Smooth muscle cell (in vitro differentiated cells): ENCODE results near the gene ERICH6. TPM values are rescaled to one million over a fixed set of nuclear protein-coding genes. Genes with fewer than 3 reads are reported as not detected.

Source experiments
- DNase-seq: peaks from one replicate; lab custom pipeline; 2025; ENCODE audit not compliant: unreplicated experiment; lab: John Stamatoyannopoulos, UW
- H2AFZ ChIP-seq: fragments of 200-600 bp; sonication (generic); 2 replicates; pipeline ENCODE4 v1.6.0; 2016; ENCODE audit warnings: antibody characterized with exemption, low read depth, mild to moderate bottlenecking
- H3F3A ChIP-seq: fragments of 200-600 bp; sonication (generic); 2 replicates; pipeline ENCODE4 v1.6.0; 2017; ENCODE audit warnings: antibody characterized with exemption, low read depth
- H3K27ac ChIP-seq: fragments of 200-600 bp; sonication (generic); 2 replicates; pipeline ENCODE4 v1.5.1; 2016; ENCODE audit warnings: low read depth, mild to moderate bottlenecking
- H3K27me3 ChIP-seq: fragments of 200-600 bp; sonication (generic); 2 replicates; pipeline ENCODE4 v1.6.1; 2016; ENCODE audit warnings: low read depth, mild to moderate bottlenecking
- H3K36me3 ChIP-seq: fragments of 200-600 bp; sonication (generic); 2 replicates; pipeline ENCODE4 v1.5.1; 2016; ENCODE audit warnings: low read depth
- H3K4me1 ChIP-seq: fragments of 200-600 bp; sonication (generic); 2 replicates; pipeline ENCODE4 v1.5.1; 2016; ENCODE audit warnings: low read depth
- H3K4me2 ChIP-seq: fragments of 200-600 bp; sonication (generic); 2 replicates; pipeline ENCODE4 v1.6.0; 2016; ENCODE audit warnings: mild to moderate bottlenecking
- H3K4me3 ChIP-seq: fragments of 200-600 bp; sonication (generic); 2 replicates; pipeline ENCODE4 v1.5.1; 2016; ENCODE audit warnings: mild to moderate bottlenecking
- H3K79me2 ChIP-seq: fragments of 200-600 bp; sonication (generic); 2 replicates; pipeline ENCODE4 v1.6.0; 2016; ENCODE audit warnings: low read depth, mild to moderate bottlenecking
- H3K9ac ChIP-seq: fragments of 200-600 bp; sonication (generic); 2 replicates; pipeline ENCODE4 v1.6.0; 2016; ENCODE audit warnings: low read depth
- H3K9me3 ChIP-seq: fragments of 200-600 bp; sonication (generic); replicated peaks from 2 replicates; pipeline ENCODE4 v1.5.1; 2016; ENCODE audit warnings: low read depth
- H4K20me1 ChIP-seq: fragments of 200-600 bp; sonication (generic); 2 replicates; pipeline ENCODE4 v1.6.0; 2016; ENCODE audit warnings: low read depth
- WGBS: methylation state at CpG from one replicate; pipeline ENCODE4 v1.1.7; 2016; ENCODE audit warnings: low lambda C conversion rate; 5-methylcytosine and 5-hydroxymethylcytosine counted together
- polyA plus RNA-seq: library from polyadenylated mRNA; unstranded; fragments of >200 nt; fragmentation: Nextera tagmentation; extraction: Ambion mirVana; gene quantifications from 2 replicates; pipeline ENCODE4 v1.2.1, GENCODE V29; 2016
- total RNA-seq: library from RNA; depleted of rRNA; stranded (reverse); fragments of >200 nt; gene quantifications from 2 replicates; pipeline ENCODE4 v1.2.3, GENCODE V29; 2014
- TF ChIP-seq, protein P1 (sequence below): fragments of 200-600 bp; sonication (generic); IDR thresholded peaks from 2 replicates; pipeline ENCODE4 v1.5.1; 2017; ENCODE audit warnings: borderline replicate concordance, mild to moderate bottlenecking, antibody characterized with exemption; ENCODE audit not compliant: insufficient read depth, poor library complexity, severe bottlenecking

The ERICH6 gene
- total and polyA plus RNA-seq, 2 experiments from 2014 or later = 0.38 TPM; not detected in 1

DNA sequence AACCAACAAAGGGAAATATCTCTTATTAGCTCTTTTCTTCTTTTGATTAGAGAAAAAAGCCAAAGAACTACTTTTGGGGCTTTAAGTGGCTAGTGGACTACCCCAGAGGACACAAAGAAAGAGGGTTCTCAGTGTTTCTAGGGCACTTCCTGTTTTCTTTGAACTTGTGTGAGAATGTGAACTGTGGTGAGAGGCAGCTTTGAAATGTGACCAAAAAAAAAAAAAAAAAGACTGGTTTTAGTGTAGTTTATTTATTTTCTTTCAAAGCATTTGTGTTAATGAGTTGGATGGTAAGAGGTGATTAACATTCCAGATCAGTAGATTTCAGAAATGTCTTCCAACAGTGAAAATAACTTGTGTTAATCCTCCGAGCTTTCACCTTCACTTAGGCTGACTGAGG lies 68.2 kb downstream of the ERICH6 start:
- H3K4me2 ChIP-seq = no peak overlapping the region
- no peaks in the 10 kb centered on the region for H3K9me3 ChIP-seq
- H3K27ac ChIP-seq = no peak overlapping the region
- no peaks in the 10 kb centered on the region for H3K79me2 ChIP-seq
- no peak overlapping the region for H2AFZ ChIP-seq
- TF ChIP-seq, protein P1, sequence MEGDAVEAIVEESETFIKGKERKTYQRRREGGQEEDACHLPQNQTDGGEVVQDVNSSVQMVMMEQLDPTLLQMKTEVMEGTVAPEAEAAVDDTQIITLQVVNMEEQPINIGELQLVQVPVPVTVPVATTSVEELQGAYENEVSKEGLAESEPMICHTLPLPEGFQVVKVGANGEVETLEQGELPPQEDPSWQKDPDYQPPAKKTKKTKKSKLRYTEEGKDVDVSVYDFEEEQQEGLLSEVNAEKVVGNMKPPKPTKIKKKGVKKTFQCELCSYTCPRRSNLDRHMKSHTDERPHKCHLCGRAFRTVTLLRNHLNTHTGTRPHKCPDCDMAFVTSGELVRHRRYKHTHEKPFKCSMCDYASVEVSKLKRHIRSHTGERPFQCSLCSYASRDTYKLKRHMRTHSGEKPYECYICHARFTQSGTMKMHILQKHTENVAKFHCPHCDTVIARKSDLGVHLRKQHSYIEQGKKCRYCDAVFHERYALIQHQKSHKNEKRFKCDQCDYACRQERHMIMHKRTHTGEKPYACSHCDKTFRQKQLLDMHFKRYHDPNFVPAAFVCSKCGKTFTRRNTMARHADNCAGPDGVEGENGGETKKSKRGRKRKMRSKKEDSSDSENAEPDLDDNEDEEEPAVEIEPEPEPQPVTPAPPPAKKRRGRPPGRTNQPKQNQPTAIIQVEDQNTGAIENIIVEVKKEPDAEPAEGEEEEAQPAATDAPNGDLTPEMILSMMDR = no peak
- H3K36me3 ChIP-seq = no peaks in the 10 kb centered on the region
- H3K4me3 ChIP-seq = no peak overlapping the region
- 72% methylated on average over 1 of the region's 1 CpG for WGBS
- DNase-seq = no peak
- H3F3A ChIP-seq = no peaks in the 10 kb centered on the region
- H3K9ac ChIP-seq = no peak overlapping the region
- H4K20me1 ChIP-seq = no peaks in the 10 kb centered on the region
- H3K27me3 ChIP-seq = no peaks in the 10 kb centered on the region
- peaks cover 8% of the 10 kb centered on the region for H3K4me1 ChIP-seq

DNA sequence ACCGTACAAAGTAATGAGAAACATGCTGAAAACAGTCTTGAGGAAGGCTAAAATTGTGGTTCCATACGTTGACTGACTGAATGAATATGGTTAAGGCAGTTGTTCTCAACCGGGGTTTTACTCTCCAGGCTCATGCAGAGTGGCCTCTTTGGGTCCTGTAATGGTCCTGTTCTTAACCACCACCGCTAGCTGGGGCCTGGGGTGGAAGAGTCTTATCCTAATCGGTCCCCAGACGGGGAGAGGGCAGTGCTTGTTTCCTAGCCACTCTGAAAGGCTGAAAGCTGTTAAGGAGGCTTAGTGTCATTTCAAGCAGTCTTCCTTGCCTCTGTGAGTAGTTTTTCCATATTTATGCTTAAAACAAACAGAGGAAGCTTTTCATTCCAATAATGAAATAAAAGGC lies 68.6 kb downstream of the ERICH6 start:
- 44% methylated on average over 6 of the region's 6 CpGs for WGBS
- no peak overlapping the region for H3K4me2 ChIP-seq
- H3F3A ChIP-seq = no peaks in the 10 kb centered on the region
- H3K27me3 ChIP-seq = no peaks in the 10 kb centered on the region
- H3K27ac ChIP-seq = no peak overlapping the region
- no peak for DNase-seq
- H2AFZ ChIP-seq = no peak overlapping the region
- no peak overlapping the region for H3K9ac ChIP-seq
- no peaks in the 10 kb centered on the region for H3K36me3 ChIP-seq
- H3K4me3 ChIP-seq = no peak overlapping the region
- peaks cover 8% of the 10 kb centered on the region for H3K4me1 ChIP-seq
- no peaks in the 10 kb centered on the region for H4K20me1 ChIP-seq
- H3K79me2 ChIP-seq = no peaks in the 10 kb centered on the region
- H3K9me3 ChIP-seq = no peaks in the 10 kb centered on the region
- TF ChIP-seq, protein P1 = no peak

DNA sequence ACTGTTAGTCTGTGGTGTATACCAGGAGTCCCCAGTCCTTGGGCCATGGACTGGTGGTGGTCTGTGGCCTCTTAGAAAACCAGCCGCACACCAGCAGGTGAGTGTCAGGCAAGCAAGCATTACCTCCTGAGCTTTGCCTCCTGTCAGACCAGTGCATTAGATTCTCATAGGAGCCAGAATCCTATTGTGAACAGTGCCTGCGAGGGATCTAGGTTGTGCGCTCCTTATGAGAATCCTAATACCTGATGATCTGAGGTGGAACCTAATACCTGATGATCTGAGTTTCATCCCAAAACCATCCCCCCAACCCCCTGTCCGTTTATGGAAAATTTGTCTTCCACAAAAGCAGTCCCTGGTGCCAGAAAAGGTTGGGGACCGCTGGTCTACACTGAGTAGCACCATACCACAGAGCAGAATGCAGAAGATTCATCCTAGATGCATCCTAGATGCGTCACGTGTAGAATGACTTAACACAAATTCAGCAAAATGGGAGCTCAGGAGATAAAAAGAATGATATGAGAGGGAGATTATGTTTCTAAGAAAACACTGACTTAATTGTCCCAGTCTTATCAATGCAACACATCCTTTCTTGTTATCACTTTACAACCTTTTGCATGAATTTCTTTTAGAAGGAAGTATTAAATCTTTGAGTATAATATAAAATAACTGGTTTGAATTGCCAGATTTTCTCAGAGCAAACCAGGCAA lies 72.1 kb downstream of the ERICH6 start:
- Histone ChIP-seq H3K27me3 (no peaks in the 10 kb centered on the region), H4K20me1 (no peaks in the 10 kb centered on the region), H3K79me2 (no peaks in the 10 kb centered on the region), H3K4me3 (no peak overlapping the region), H2AFZ (no peak overlapping the region), H3K4me2 (no peak overlapping the region), H3K4me1 (peaks cover 8% of the 10 kb centered on the region), H3F3A (no peaks in the 10 kb centered on the region), H3K9ac (no peak overlapping the region), H3K36me3 (peaks cover 12% of the 10 kb centered on the region), H3K9me3 (no peaks in the 10 kb centered on the region), H3K27ac (no peak overlapping the region)
- TF ChIP-seq, protein P1 = no peak
- no peak for DNase-seq
- WGBS = 91% methylated on average over 7 of the region's 7 CpGs

DNA sequence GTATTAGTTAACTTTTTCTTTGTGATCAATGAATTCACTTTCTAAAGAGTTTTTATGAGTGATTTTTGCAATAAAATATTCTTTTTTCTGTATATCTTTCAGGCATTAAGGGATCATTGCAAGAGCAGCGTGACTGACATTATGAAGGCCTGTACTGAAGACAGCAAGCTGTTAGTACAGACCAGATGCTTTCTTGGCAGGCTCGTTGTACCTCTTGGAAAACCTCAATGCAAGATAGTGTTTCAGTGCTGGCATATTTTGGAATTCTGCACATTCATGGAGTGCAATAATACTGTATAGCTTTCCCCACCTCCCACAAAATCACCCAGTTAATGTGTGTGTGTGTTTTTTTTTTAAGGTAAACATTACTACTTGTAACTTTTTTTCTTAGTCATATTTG lies 76.2 kb downstream of the ERICH6 start:
- WGBS = 80% methylated on average over 2 of the region's 2 CpGs
- no peak overlapping the region for H3K9ac ChIP-seq
- H3K4me2 ChIP-seq = no peak overlapping the region
- no peak overlapping the region for H3K4me3 ChIP-seq
- peaks cover 16% of the 10 kb centered on the region for H3K36me3 ChIP-seq
- no peaks in the 10 kb centered on the region for H3K9me3 ChIP-seq
- H4K20me1 ChIP-seq = peaks cover 17% of the 10 kb centered on the region
- no peak overlapping the region for H2AFZ ChIP-seq
- no peaks in the 10 kb centered on the region for H3K27me3 ChIP-seq
- no peaks in the 10 kb centered on the region for H3F3A ChIP-seq
- TF ChIP-seq, protein P1 = no peak
- no peaks in the 10 kb centered on the region for H3K4me1 ChIP-seq
- no peak for DNase-seq
- H3K79me2 ChIP-seq = peaks cover 3% of the 10 kb centered on the region
- H3K27ac ChIP-seq = no peak overlapping the region
